WTC11 (cell line): Measurements from ENCODE around the gene KRT80. TPM values are rescaled to one million over a fixed set of nuclear protein-coding genes. Genes with fewer than 3 reads are reported as not detected.

Source experiments
- ATAC-seq: fragments of 200-7000 bp; cut with Tn5 transposase; 2 replicates; pipeline ENCODE4 v1.10.0; 2021; ENCODE audit warnings: mild to moderate bottlenecking, moderate library complexity
- CTCF ChIA-PET: fragments of 300-600 bp; sonication (Branson Sonifier 250); formaldehyde crosslinking; loops from one replicate; lab custom pipeline; 2021; ENCODE audit warnings: antibody characterized with exemption; lab: Charles Lee
- POLR2A ChIA-PET: fragments of 350-600 bp; sonication (Branson Sonifier 250); formaldehyde crosslinking; loops from one replicate; lab custom pipeline; 2021; ENCODE audit warnings: antibody characterized with exemption; lab: Charles Lee
- DNase-seq: peaks from one replicate; pipeline ENCODE4 v3.0.0; 2021; ENCODE audit warnings: low spot score
- H3K27ac Mint-ChIP-seq: 2 replicates; pipeline ENCODE4 v1.8.0; 2021; ENCODE audit warnings: mixed read lengths
- H3K27me3 Mint-ChIP-seq: 2 replicates; pipeline ENCODE4 v1.8.0; 2021; ENCODE audit warnings: low read depth, mild to moderate bottlenecking, moderate library complexity, mixed read lengths
- H3K36me3 Mint-ChIP-seq: 2 replicates; pipeline ENCODE4 v1.8.0; 2021; ENCODE audit warnings: mixed read lengths
- H3K4me1 Mint-ChIP-seq: 2 replicates; pipeline ENCODE4 v1.8.0; 2022; ENCODE audit warnings: mixed read lengths
- H3K4me3 Mint-ChIP-seq: 2 replicates; pipeline ENCODE4 v1.8.0; 2021; ENCODE audit warnings: mild to moderate bottlenecking, moderate library complexity, mixed read lengths
- H3K9me3 Mint-ChIP-seq: 2 replicates; pipeline ENCODE4 v1.8.0; 2021; ENCODE audit warnings: mixed read lengths
- ARID4B ChIP-seq: sonication (generic); formaldehyde crosslinking; IDR thresholded peaks from 2 replicates; pipeline ENCODE4 v1.8.0; 2023; ENCODE audit warnings: missing genetic modification reagents, mild to moderate bottlenecking, borderline replicate concordance
- ATF1 ChIP-seq: sonication (generic); formaldehyde crosslinking; IDR thresholded peaks from 2 replicates; pipeline ENCODE4 v1.8.1; 2023; ENCODE audit warnings: mild to moderate bottlenecking, moderate library complexity, missing genetic modification reagents
- ATF3 ChIP-seq: sonication (generic); formaldehyde crosslinking; conservative IDR thresholded peaks from 2 replicates; pipeline ENCODE4 v1.8.1; 2022; ENCODE audit warnings: mild to moderate bottlenecking, missing genetic modification reagents
- E2F1 ChIP-seq: sonication (generic); formaldehyde crosslinking; IDR thresholded peaks from 2 replicates; pipeline ENCODE4 v1.8.0; 2022; ENCODE audit warnings: mild to moderate bottlenecking, missing genetic modification reagents
- EMX1 ChIP-seq: fragments of 250-450 bp; sonication (Bioruptor Pico); IDR thresholded peaks from 2 replicates; pipeline ENCODE4 v1.8.0; 2021; ENCODE audit warnings: mild to moderate bottlenecking
- ESRRA ChIP-seq: sonication (generic); formaldehyde crosslinking; IDR thresholded peaks from 2 replicates; pipeline ENCODE4 v1.8.1; 2022; ENCODE audit warnings: mild to moderate bottlenecking, missing genetic modification reagents, borderline replicate concordance
- FOXK1 ChIP-seq: sonication (generic); formaldehyde crosslinking; IDR thresholded peaks from 2 replicates; pipeline ENCODE4 v1.8.0; 2022; ENCODE audit warnings: mild to moderate bottlenecking, moderate library complexity, missing genetic modification reagents
- FOXP4 ChIP-seq: sonication (generic); formaldehyde crosslinking; IDR thresholded peaks from 2 replicates; pipeline ENCODE4 v1.8.0; 2022; ENCODE audit warnings: mild to moderate bottlenecking, missing genetic modification reagents
- OVOL2 ChIP-seq: fragments of 250-450 bp; sonication (Bioruptor Pico); IDR thresholded peaks from 2 replicates; pipeline ENCODE4 v1.9.0; 2021; ENCODE audit warnings: mild to moderate bottlenecking, borderline replicate concordance
- SOX15 ChIP-seq: fragments of 250-450 bp; sonication (Bioruptor Pico); IDR thresholded peaks from 2 replicates; pipeline ENCODE4 v1.9.0; 2021; ENCODE audit warnings: mild to moderate bottlenecking
- TP53 ChIP-seq: sonication (generic); formaldehyde crosslinking; IDR thresholded peaks from 2 replicates; pipeline ENCODE4 v1.8.1; 2023; ENCODE audit warnings: mild to moderate bottlenecking, missing genetic modification reagents
- USF2 ChIP-seq: sonication (generic); formaldehyde crosslinking; IDR thresholded peaks from 2 replicates; pipeline ENCODE4 v1.8.1; 2023; ENCODE audit warnings: mild to moderate bottlenecking, missing genetic modification reagents, moderate library complexity
- ZNF219 ChIP-seq: sonication (generic); formaldehyde crosslinking; IDR thresholded peaks from 2 replicates; pipeline ENCODE4 v1.8.0; 2023; ENCODE audit warnings: missing genetic modification reagents, mild to moderate bottlenecking, borderline replicate concordance
- ZNF671 ChIP-seq: fragments of 250-450 bp; sonication (Bioruptor Pico); IDR thresholded peaks from 2 replicates; pipeline ENCODE4 v1.8.0; 2021; ENCODE audit warnings: mild to moderate bottlenecking
- total RNA-seq: library from RNA; stranded (reverse); gene quantifications from 3 replicates; pipeline ENCODE4 v1.2.3, GENCODE V29; 2021
- TF ChIP-seq, protein P1 (sequence below): sonication (generic); formaldehyde crosslinking; IDR thresholded peaks from 2 replicates; pipeline ENCODE4 v1.8.1; 2022; ENCODE audit warnings: mild to moderate bottlenecking, moderate library complexity, missing genetic modification reagents
- TF ChIP-seq, protein P2 (sequence below): sonication (generic); formaldehyde crosslinking; IDR thresholded peaks from 2 replicates; pipeline ENCODE4 v1.8.1; 2022; ENCODE audit warnings: missing genetic modification reagents, borderline replicate concordance
- TF ChIP-seq, protein P3 (sequence below): sonication (generic); formaldehyde crosslinking; IDR thresholded peaks from 2 replicates; pipeline ENCODE4 v1.8.0; 2023; ENCODE audit warnings: missing genetic modification reagents
- TF ChIP-seq, protein P4 (sequence below): fragments of 200-600 bp; IDR thresholded peaks from 2 replicates; pipeline ENCODE4 v1.8.0; 2022; ENCODE audit warnings: antibody characterized with exemption

KRT80 gene
- total RNA-seq, 1 experiment from 2014 or later = 0.11 TPM

DNA sequence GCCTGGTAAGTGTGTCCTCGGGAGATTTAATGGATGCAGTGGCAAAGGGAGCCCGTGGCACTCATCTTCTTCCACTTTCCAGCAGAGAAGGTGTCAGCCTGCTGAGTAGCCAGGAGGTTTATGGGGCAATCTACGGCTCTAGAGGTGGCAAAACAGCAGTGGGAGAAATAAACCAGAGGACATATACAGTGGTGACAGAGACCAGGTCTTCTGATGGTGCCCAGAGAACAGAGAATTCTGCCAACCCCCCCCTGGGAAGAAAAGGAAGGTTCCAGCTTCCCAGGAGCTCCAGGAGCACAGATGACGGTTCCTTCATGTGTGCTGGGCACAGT is 69.3 kb downstream of the KRT80 start:
- ChIA-PET POLR2A (interaction anchor here (1.8 kb wide), 1 partner anchor 97 kb away, joined by 4 read pairs; no protein-coding TSS in a partner anchor), CTCF (interaction anchor here (0.7 to 13.2 kb wide), 10 partner anchors 8 to 103 kb away, joined by 5 to 435 read pairs (median 12); partner anchors contain the start of gene SMIM41)
- ATAC-seq (no peak), DNase-seq (no peak)
- 0 out of 2 replicates have a peak, but pooled peaks cover 4% of the 10 kb centered on the region for H3K27me3 Mint-ChIP-seq
- H3K27ac Mint-ChIP-seq = no peak overlapping the region
- no peaks in the 10 kb centered on the region for H3K9me3 Mint-ChIP-seq
- no peaks in the 10 kb centered on the region for H3K36me3 Mint-ChIP-seq
- H3K4me3 Mint-ChIP-seq = peak overlapping the region; percentile 50
- no peak for TF ChIP-seq ATF1 (CRISPR knock-in tag)
- no peak for TF ChIP-seq ZNF671 (CRISPR knock-in tag)
- TF ChIP-seq, protein P1, sequence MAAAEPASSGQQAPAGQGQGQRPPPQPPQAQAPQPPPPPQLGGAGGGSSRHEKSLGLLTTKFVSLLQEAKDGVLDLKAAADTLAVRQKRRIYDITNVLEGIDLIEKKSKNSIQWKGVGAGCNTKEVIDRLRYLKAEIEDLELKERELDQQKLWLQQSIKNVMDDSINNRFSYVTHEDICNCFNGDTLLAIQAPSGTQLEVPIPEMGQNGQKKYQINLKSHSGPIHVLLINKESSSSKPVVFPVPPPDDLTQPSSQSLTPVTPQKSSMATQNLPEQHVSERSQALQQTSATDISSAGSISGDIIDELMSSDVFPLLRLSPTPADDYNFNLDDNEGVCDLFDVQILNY = no peak
- TF ChIP-seq FOXP4 (CRISPR knock-in tag) = no peak
- TF ChIP-seq SOX15 = no peak
- TF ChIP-seq ZNF219 (CRISPR knock-in tag) = no peak
- TF ChIP-seq, protein P2, sequence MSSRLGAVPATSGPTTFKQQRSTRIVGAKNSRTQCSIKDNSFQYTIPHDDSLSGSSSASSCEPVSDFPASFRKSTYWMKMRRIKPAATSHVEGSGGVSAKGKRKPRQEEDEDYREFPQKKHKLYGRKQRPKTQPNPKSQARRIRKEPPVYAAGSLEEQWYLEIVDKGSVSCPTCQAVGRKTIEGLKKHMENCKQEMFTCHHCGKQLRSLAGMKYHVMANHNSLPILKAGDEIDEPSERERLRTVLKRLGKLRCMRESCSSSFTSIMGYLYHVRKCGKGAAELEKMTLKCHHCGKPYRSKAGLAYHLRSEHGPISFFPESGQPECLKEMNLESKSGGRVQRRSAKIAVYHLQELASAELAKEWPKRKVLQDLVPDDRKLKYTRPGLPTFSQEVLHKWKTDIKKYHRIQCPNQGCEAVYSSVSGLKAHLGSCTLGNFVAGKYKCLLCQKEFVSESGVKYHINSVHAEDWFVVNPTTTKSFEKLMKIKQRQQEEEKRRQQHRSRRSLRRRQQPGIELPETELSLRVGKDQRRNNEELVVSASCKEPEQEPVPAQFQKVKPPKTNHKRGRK (CRISPR knock-in tag) = no peak
- TF ChIP-seq E2F1 (CRISPR knock-in tag) = no peak
- TF ChIP-seq USF2 = no peak
- no peak for TF ChIP-seq EMX1
- TF ChIP-seq, protein P3, sequence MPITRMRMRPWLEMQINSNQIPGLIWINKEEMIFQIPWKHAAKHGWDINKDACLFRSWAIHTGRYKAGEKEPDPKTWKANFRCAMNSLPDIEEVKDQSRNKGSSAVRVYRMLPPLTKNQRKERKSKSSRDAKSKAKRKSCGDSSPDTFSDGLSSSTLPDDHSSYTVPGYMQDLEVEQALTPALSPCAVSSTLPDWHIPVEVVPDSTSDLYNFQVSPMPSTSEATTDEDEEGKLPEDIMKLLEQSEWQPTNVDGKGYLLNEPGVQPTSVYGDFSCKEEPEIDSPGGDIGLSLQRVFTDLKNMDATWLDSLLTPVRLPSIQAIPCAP (CRISPR knock-in tag) = no peak
- peaks cover 86% of the 10 kb centered on the region for H3K4me1 Mint-ChIP-seq

GRCh38 chr12:52121824-52122539 is 69.8 kb downstream of the KRT80 start:
- POLR2A ChIA-PET = interaction anchor here (1.8 kb wide), 1 partner anchor 96 kb away, joined by 4 read pairs; no protein-coding TSS in a partner anchor
- H3K4me3 Mint-ChIP-seq = peak overlapping the region; percentile 50
- TF ChIP-seq OVOL2 (no peak), TP53 (CRISPR knock-in tag) (no peak), ESRRA (CRISPR knock-in tag) (no peak), FOXK1 (CRISPR knock-in tag) (no peak), ATF3 (CRISPR knock-in tag) (no peak), ARID4B (no peak)
- TF ChIP-seq, protein P4, sequence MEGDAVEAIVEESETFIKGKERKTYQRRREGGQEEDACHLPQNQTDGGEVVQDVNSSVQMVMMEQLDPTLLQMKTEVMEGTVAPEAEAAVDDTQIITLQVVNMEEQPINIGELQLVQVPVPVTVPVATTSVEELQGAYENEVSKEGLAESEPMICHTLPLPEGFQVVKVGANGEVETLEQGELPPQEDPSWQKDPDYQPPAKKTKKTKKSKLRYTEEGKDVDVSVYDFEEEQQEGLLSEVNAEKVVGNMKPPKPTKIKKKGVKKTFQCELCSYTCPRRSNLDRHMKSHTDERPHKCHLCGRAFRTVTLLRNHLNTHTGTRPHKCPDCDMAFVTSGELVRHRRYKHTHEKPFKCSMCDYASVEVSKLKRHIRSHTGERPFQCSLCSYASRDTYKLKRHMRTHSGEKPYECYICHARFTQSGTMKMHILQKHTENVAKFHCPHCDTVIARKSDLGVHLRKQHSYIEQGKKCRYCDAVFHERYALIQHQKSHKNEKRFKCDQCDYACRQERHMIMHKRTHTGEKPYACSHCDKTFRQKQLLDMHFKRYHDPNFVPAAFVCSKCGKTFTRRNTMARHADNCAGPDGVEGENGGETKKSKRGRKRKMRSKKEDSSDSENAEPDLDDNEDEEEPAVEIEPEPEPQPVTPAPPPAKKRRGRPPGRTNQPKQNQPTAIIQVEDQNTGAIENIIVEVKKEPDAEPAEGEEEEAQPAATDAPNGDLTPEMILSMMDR = peak; percentile 63
- peaks cover 7% of the 10 kb centered on the region; the same call in 1 of the 2 replicates for H3K27me3 Mint-ChIP-seq
- H3K9me3 Mint-ChIP-seq = no peaks in the 10 kb centered on the region
- CTCF ChIA-PET = interaction anchor here (0.6 to 13.2 kb wide), 24 partner anchors 8 to 803 kb away, joined by 3 to 435 read pairs (median 5); partner anchors contain the start of genes ATG101, NR4A1 and SMIM41
- H3K27ac Mint-ChIP-seq = no peak overlapping the region
- DNase-seq (peak; percentile 84), ATAC-seq (peak; percentile 4; the same call in 1 of the 2 replicates)
- H3K36me3 Mint-ChIP-seq = no peaks in the 10 kb centered on the region
- H3K4me1 Mint-ChIP-seq = peaks cover 84% of the 10 kb centered on the region
